OCI-LY3 (cell line): ENCODE data around the gene CNPY1.

Experiments
- H2AFZ ChIP-seq: fragments of 200-600, 300-600 bp; shearing (Covaris generic); 2 replicates; pipeline ENCODE4 v1.6.0; 2014; ENCODE audit warnings: antibody characterized with exemption, low read depth, low read length
- H3K27ac ChIP-seq: fragments of 200-600, 300-600 bp; sonication (generic); 2 replicates; pipeline ENCODE4 v1.5.1; 2014; ENCODE audit warnings: mild to moderate bottlenecking, low read length, moderate library complexity, mixed read lengths
- H3K27me3 ChIP-seq: fragments of 200-600, 300-600 bp; sonication (generic); 2 replicates; pipeline ENCODE4 v1.6.1; 2014; ENCODE audit warnings: low read depth, low read length, mixed read lengths
- H3K36me3 ChIP-seq: fragments of 200-600, 300-600 bp; sonication (generic); replicated peaks from 2 replicates; pipeline ENCODE3; 2014; ENCODE audit warnings: low read depth, low read length, mixed read lengths
- H3K4me1 ChIP-seq: fragments of 300-600, 200-600 bp; sonication (generic); 2 replicates; pipeline ENCODE4 v1.6.1; 2014; ENCODE audit warnings: low read length, mixed read lengths
- H3K4me2 ChIP-seq: fragments of 200-600, 300-600 bp; sonication (generic); 2 replicates; pipeline ENCODE4 v1.6.1; 2014; ENCODE audit warnings: low read length, mixed read lengths
- H3K4me3 ChIP-seq: fragments of 300-600, 200-600 bp; sonication (generic); 2 replicates; pipeline ENCODE4 v1.5.1; 2014; ENCODE audit warnings: antibody characterized with exemption, mild to moderate bottlenecking, low read length, moderate library complexity
- H3K79me2 ChIP-seq: fragments of 300-600, 200-600 bp; shearing (Covaris generic); 2 replicates; pipeline ENCODE4 v1.6.1; 2014; ENCODE audit warnings: mild to moderate bottlenecking, low read length, mixed read lengths
- H3K9ac ChIP-seq: fragments of 300-600, 200-600 bp; shearing (Covaris generic); 2 replicates; pipeline ENCODE4 v1.6.0; 2014; ENCODE audit warnings: mild to moderate bottlenecking, low read length, moderate library complexity
- H3K9me3 ChIP-seq: fragments of 200-600, 300-600 bp; shearing (Covaris generic); 2 replicates; pipeline ENCODE4 v1.6.1; 2014; ENCODE audit warnings: low read length, mixed read lengths; ENCODE audit not compliant: insufficient read depth
- H4K20me1 ChIP-seq: fragments of 200-600, 300-600 bp; sonication (generic); 2 replicates; pipeline ENCODE4 v1.6.1; 2016; ENCODE audit warnings: low read length, mixed read lengths; ENCODE audit not compliant: insufficient read depth
- EZH2phosphoT487 ChIP-seq: fragments of 200-600 bp; shearing (Covaris generic); IDR thresholded peaks from 2 replicates; pipeline ENCODE4 v1.6.1; 2018; ENCODE audit warnings: antibody characterized with exemption, mixed run types, low read depth
- TF ChIP-seq, protein P1 (sequence below): fragments of 200-600, 300-600 bp; sonication (generic); IDR thresholded peaks from 2 replicates; pipeline ENCODE4 v1.5.1; 2014; ENCODE audit warnings: antibody characterized with exemption, low read length, low read depth

The CNPY1 gene

DNA sequence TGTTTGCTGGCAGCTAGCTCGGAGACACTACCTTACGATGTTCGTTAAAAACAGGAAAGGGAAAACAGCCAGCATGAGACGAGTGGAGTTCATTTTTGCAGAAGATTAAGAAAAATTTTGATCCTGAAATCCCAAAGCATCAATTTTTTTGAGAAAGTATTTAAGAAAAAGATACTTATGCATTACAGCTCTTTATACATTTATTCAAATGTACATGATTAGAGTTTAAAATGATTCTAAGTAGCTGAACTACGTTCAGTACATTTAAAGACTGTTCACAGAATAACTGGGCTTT lies 34.7 kb downstream of the CNPY1 start:
- H3K4me3 ChIP-seq, result no peak overlapping the region
- no peak overlapping the region for H3K4me2 ChIP-seq
- H3K9ac ChIP-seq, result no peak overlapping the region
- TF ChIP-seq, protein P1, sequence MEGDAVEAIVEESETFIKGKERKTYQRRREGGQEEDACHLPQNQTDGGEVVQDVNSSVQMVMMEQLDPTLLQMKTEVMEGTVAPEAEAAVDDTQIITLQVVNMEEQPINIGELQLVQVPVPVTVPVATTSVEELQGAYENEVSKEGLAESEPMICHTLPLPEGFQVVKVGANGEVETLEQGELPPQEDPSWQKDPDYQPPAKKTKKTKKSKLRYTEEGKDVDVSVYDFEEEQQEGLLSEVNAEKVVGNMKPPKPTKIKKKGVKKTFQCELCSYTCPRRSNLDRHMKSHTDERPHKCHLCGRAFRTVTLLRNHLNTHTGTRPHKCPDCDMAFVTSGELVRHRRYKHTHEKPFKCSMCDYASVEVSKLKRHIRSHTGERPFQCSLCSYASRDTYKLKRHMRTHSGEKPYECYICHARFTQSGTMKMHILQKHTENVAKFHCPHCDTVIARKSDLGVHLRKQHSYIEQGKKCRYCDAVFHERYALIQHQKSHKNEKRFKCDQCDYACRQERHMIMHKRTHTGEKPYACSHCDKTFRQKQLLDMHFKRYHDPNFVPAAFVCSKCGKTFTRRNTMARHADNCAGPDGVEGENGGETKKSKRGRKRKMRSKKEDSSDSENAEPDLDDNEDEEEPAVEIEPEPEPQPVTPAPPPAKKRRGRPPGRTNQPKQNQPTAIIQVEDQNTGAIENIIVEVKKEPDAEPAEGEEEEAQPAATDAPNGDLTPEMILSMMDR, result no peak
- no peak for TF ChIP-seq EZH2phosphoT487
- no peak overlapping the region for H2AFZ ChIP-seq
- no peaks in the 10 kb centered on the region for H3K36me3 ChIP-seq
- H3K79me2 ChIP-seq, result no peaks in the 10 kb centered on the region
- no peaks in the 10 kb centered on the region for H3K4me1 ChIP-seq
- peaks cover 48% of the 10 kb centered on the region for H3K27me3 ChIP-seq
- H3K9me3 ChIP-seq, result no peaks in the 10 kb centered on the region
- no peak overlapping the region for H3K27ac ChIP-seq
- no peaks in the 10 kb centered on the region for H4K20me1 ChIP-seq

DNA sequence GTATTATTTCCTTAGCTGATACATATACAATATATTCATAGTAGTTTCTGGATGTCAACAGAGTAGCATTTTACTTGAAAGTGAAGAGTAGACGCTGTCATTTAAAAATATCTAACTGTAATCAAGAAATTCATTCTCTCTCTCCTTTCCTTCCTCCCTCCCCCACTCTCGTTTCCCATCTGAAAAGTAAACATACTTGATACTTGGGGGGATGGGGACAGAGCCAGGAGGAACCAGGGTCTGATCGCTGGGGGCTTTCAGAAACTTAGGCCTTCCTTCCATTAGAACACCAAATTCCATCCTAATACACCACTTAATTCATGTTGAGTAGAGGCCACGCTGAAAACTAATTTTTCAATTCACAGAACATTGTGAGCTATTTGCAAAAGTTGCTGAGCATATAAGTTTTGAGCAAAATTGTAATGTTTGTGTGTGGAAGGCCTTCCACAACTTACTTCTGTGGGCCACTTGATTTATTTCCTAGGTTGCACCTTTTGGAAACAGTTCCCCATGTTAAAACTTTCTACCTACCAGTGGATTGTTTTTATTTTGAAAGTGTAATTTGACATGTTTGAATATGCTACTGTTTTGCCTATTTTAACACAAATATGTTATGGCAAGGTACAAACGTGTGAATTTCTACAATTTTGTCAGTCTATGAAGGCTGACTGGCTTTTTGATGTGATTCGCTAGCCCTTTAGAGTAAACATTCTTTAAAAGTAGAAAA lies 35.2 kb downstream of the CNPY1 start:
- Histone ChIP-seq H2AFZ (no peak overlapping the region), H3K9ac (no peak overlapping the region), H3K4me3 (no peak overlapping the region), H4K20me1 (no peaks in the 10 kb centered on the region), H3K36me3 (no peaks in the 10 kb centered on the region), H3K9me3 (no peaks in the 10 kb centered on the region), H3K4me2 (no peak overlapping the region), H3K27me3 (peaks cover 45% of the 10 kb centered on the region), H3K4me1 (no peaks in the 10 kb centered on the region), H3K27ac (no peak overlapping the region), H3K79me2 (no peaks in the 10 kb centered on the region)
- TF ChIP-seq, protein P1, result no peak
- no peak for TF ChIP-seq EZH2phosphoT487

DNA sequence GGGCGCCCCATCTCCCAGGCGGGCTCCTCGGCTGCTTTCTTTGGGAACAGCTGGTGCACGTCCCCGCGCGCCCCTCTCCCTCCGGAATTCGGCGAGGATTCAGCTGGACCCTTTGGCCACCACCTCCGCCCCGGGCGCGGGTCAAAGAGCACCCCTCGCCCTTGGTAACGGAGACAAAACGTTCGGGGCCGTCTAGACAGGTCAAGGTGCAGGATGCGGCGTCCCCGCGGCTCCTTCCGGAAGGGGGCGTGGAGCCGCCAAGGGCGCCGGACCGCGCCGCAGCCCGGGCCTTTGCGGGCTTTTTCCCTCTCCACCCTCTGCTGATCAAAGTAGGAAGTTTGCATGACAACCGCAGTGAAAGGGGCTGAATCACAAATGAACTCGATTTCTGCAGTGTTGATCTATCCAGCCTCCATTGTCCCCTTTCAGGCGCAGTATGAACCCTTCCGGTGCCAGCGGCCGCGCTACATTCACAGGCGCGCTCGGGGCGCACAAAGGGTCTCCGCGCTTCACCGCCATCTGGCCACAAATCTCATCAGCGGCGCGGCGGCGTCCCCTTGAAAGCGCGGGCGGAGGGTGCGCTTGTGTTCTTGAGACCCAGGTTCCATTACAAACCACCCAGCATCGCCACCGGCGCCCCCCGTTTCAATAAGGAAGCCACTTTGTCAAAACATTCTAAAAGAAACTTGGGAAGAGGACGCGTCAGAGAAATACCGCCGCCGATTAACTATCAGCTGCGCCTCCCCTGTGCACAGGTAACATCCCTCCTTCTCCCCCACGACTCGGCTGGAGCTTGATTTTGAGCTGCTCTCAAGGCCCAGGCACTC lies 36.4 kb downstream of the CNPY1 start:
- no peak overlapping the region for H3K4me2 ChIP-seq
- H3K4me1 ChIP-seq, result no peaks in the 10 kb centered on the region
- H3K27me3 ChIP-seq, result peaks cover 54% of the 10 kb centered on the region
- TF ChIP-seq, protein P1, result no peak
- TF ChIP-seq EZH2phosphoT487, result no peak
- H3K4me3 ChIP-seq, result no peak overlapping the region
- H3K27ac ChIP-seq, result no peak overlapping the region
- H3K36me3 ChIP-seq, result no peaks in the 10 kb centered on the region
- no peaks in the 10 kb centered on the region for H3K9me3 ChIP-seq
- H3K9ac ChIP-seq, result no peak overlapping the region
- H3K79me2 ChIP-seq, result no peaks in the 10 kb centered on the region
- H2AFZ ChIP-seq, result no peak overlapping the region
- H4K20me1 ChIP-seq, result no peaks in the 10 kb centered on the region

DNA sequence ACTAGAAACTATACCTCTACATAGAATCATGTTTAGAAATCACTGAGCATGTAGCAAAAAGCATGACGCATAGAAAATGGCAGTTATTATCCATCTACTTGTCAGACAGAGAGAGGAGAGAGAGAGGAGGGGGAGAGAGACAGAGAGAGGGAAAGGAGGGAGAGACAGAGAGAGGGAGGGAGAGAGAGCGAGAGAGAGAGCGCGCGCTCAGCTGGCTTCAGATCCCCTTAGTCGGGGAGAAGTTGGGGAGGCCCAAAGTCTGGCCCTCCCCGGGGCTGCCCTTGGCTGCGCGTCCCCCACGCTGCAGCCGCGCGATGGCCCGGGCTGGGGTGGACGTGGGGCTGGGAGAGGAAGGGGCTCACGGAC lies 37.0 kb downstream of the CNPY1 start:
- H3K4me2 ChIP-seq, result no peak overlapping the region
- no peak overlapping the region for H3K4me3 ChIP-seq

More for the DNA sequence above, 37.0 kb downstream of the CNPY1 start:
- H3K36me3 ChIP-seq, result no peaks in the 10 kb centered on the region
- no peak overlapping the region for H3K9ac ChIP-seq
- H3K79me2 ChIP-seq, result no peaks in the 10 kb centered on the region
- H3K9me3 ChIP-seq, result no peaks in the 10 kb centered on the region
- H3K27me3 ChIP-seq, result peaks cover 59% of the 10 kb centered on the region
- no peaks in the 10 kb centered on the region for H4K20me1 ChIP-seq
- no peak overlapping the region for H3K27ac ChIP-seq
- no peak for TF ChIP-seq EZH2phosphoT487
- TF ChIP-seq, protein P1, result no peak
- H2AFZ ChIP-seq, result no peak overlapping the region
- H3K4me1 ChIP-seq, result no peaks in the 10 kb centered on the region
